BLaER1 (cell line): Measurements from ENCODE around the gene PLP2.

Experiments
- H3K27ac ChIP-seq: shearing (Covaris generic); formaldehyde crosslinking; 2 replicates; pipeline ENCODE4 v1.8.1; 2022
- H3K27me3 ChIP-seq: shearing (Covaris generic); formaldehyde crosslinking; 2 replicates; pipeline ENCODE4 v1.8.1; 2022
- H3K36me3 ChIP-seq: shearing (Covaris generic); formaldehyde crosslinking; 2 replicates; pipeline ENCODE4 v1.8.1; 2022
- H3K4me1 ChIP-seq: shearing (Covaris generic); formaldehyde crosslinking; 2 replicates; pipeline ENCODE4 v1.8.1; 2022
- H3K4me2 ChIP-seq: shearing (Covaris generic); formaldehyde crosslinking; 2 replicates; pipeline ENCODE4 v1.8.1; 2022
- H3K4me3 ChIP-seq: shearing (Covaris generic); formaldehyde crosslinking; 2 replicates; pipeline ENCODE4 v1.8.1; 2022
- H3K9ac ChIP-seq: shearing (Covaris generic); formaldehyde crosslinking; 2 replicates; pipeline ENCODE4 v1.8.1; 2022
- H3K9me3 ChIP-seq: shearing (Covaris generic); formaldehyde crosslinking; 2 replicates; pipeline ENCODE4 v1.8.1; 2022
- H4K20me1 ChIP-seq: shearing (Covaris generic); formaldehyde crosslinking; 2 replicates; pipeline ENCODE4 v1.8.1; 2022
- Cebpa-rat ChIP-seq: shearing (Covaris generic); IDR thresholded peaks from 2 replicates; pipeline ENCODE4 v1.8.1; 2022

The PLP2 gene

GRCh38 chrX:49192722-49193328, 21.1 kb downstream of the PLP2 start:
- H3K4me3 ChIP-seq = no peak overlapping the region
- H3K27me3 ChIP-seq = peaks cover 25% of the 10 kb centered on the region
- no peaks in the 10 kb centered on the region for H3K36me3 ChIP-seq
- no peak overlapping the region for H3K4me2 ChIP-seq
- H3K9me3 ChIP-seq = no peaks in the 10 kb centered on the region
- peaks cover 28% of the 10 kb centered on the region for H3K4me1 ChIP-seq
- peaks cover 5% of the 10 kb centered on the region; the same call in 1 of the 2 replicates for H4K20me1 ChIP-seq
- no peak overlapping the region for H3K27ac ChIP-seq
- TF ChIP-seq Cebpa-rat = no peak
- H3K9ac ChIP-seq = no peak overlapping the region

GRCh38 chrX:49193542-49193964, 21.9 kb downstream of the PLP2 start:
- no peak for TF ChIP-seq Cebpa-rat
- Histone ChIP-seq H3K9me3 (no peaks in the 10 kb centered on the region), H3K4me1 (peaks cover 25% of the 10 kb centered on the region), H3K4me2 (no peak overlapping the region), H3K9ac (no peak overlapping the region), H3K4me3 (no peak overlapping the region), H3K27me3 (peaks cover 32% of the 10 kb centered on the region), H3K36me3 (no peaks in the 10 kb centered on the region), H4K20me1 (peaks cover 8% of the 10 kb centered on the region; the same call in 1 of the 2 replicates), H3K27ac (no peak overlapping the region)

- Histone ChIP-seq H3K27me3 (peaks cover 47% of the 10 kb centered on the region), H3K4me2 (no peak overlapping the region), H3K36me3 (no peaks in the 10 kb centered on the region), H3K4me3 (no peak overlapping the region), H3K9ac (no peak overlapping the region), H4K20me1 (peaks cover 8% of the 10 kb centered on the region; the same call in 1 of the 2 replicates), H3K4me1 (peaks cover 4% of the 10 kb centered on the region), H3K9me3 (no peaks in the 10 kb centered on the region), H3K27ac (no peak overlapping the region)
- no peak for TF ChIP-seq Cebpa-rat
These were observed 25.9 kb downstream of the PLP2 start for GRCh38 chrX:49197543-49198087.

- no peak for TF ChIP-seq Cebpa-rat
- no peak overlapping the region for H3K27ac ChIP-seq
- H3K9ac ChIP-seq = no peak overlapping the region
- H3K36me3 ChIP-seq = no peaks in the 10 kb centered on the region
- H3K4me3 ChIP-seq = no peak overlapping the region
- no peaks in the 10 kb centered on the region for H3K9me3 ChIP-seq
- peaks cover 8% of the 10 kb centered on the region; the same call in 1 of the 2 replicates for H4K20me1 ChIP-seq
- H3K4me2 ChIP-seq = no peak overlapping the region
- H3K4me1 ChIP-seq = no peaks in the 10 kb centered on the region
- H3K27me3 ChIP-seq = peaks cover 56% of the 10 kb centered on the region
These were observed 27.0 kb downstream of the PLP2 start for GRCh38 chrX:49198540-49199314.

GRCh38 chrX:49199315-49199595, 27.6 kb downstream of the PLP2 start:
- H3K27ac ChIP-seq = no peak overlapping the region
- no peaks in the 10 kb centered on the region for H3K9me3 ChIP-seq
- no peaks in the 10 kb centered on the region for H3K4me1 ChIP-seq
- H3K9ac ChIP-seq = no peak overlapping the region
- peaks cover 8% of the 10 kb centered on the region; the same call in 1 of the 2 replicates for H4K20me1 ChIP-seq
- TF ChIP-seq Cebpa-rat = no peak
- H3K4me2 ChIP-seq = peak overlapping the region; percentile 69
- H3K4me3 ChIP-seq = no peak overlapping the region
- H3K36me3 ChIP-seq = no peaks in the 10 kb centered on the region
- peaks cover 61% of the 10 kb centered on the region for H3K27me3 ChIP-seq

- H3K4me3 ChIP-seq = peak within 1 kb of the TSS; percentile 60
- no peaks in the 10 kb centered on the region for H3K36me3 ChIP-seq
- no peaks in the 10 kb centered on the region for H3K4me1 ChIP-seq
- peak within 1 kb of the TSS; percentile 69 for H3K4me2 ChIP-seq
- TF ChIP-seq Cebpa-rat = no peak
- no peaks in the 10 kb centered on the region for H3K9me3 ChIP-seq
- peaks cover 8% of the 10 kb centered on the region; the same call in 1 of the 2 replicates for H4K20me1 ChIP-seq
- peaks cover 67% of the 10 kb centered on the region for H3K27me3 ChIP-seq
- H3K27ac ChIP-seq = 0 out of 2 replicates have a peak within 1 kb of the TSS, but pooled peaks have one; percentile 10
- H3K9ac ChIP-seq = no peak within 1 kb of the TSS; the same call in 1 of the 2 replicates
These were observed 28.4 kb downstream of the PLP2 start, which contains the start of gene SYP for GRCh38 chrX:49199906-49200771. Gene SYP (minus strand): TSS chrX:49200193. CDS start chrX:49200186, 7 bp downstream.

- Histone ChIP-seq H3K27ac (no peak overlapping the region), H3K4me1 (no peaks in the 10 kb centered on the region), H3K4me2 (no peak overlapping the region), H3K9ac (no peak overlapping the region), H3K36me3 (no peaks in the 10 kb centered on the region), H3K4me3 (no peak overlapping the region), H3K9me3 (no peaks in the 10 kb centered on the region), H4K20me1 (peaks cover 8% of the 10 kb centered on the region; the same call in 1 of the 2 replicates), H3K27me3 (peaks cover 50% of the 10 kb centered on the region)
- no peak for TF ChIP-seq Cebpa-rat
These were observed 30.3 kb downstream of the PLP2 start for GRCh38 chrX:49202022-49202421.

GRCh38 chrX:49203536-49203935, 31.8 kb downstream of the PLP2 start:
- no peak overlapping the region for H3K27ac ChIP-seq
- H3K36me3 ChIP-seq = no peaks in the 10 kb centered on the region
- no peak overlapping the region for H3K4me3 ChIP-seq
- TF ChIP-seq Cebpa-rat = no peak
- no peaks in the 10 kb centered on the region for H4K20me1 ChIP-seq
- no peaks in the 10 kb centered on the region for H3K9me3 ChIP-seq
- H3K9ac ChIP-seq = no peak overlapping the region
- peaks cover 36% of the 10 kb centered on the region for H3K27me3 ChIP-seq
- no peaks in the 10 kb centered on the region for H3K4me1 ChIP-seq
- H3K4me2 ChIP-seq = no peak overlapping the region

GRCh38 chrX:49204017-49204416, 32.3 kb downstream of the PLP2 start:
- Histone ChIP-seq H4K20me1 (no peaks in the 10 kb centered on the region), H3K27ac (no peak overlapping the region), H3K36me3 (no peaks in the 10 kb centered on the region), H3K4me1 (no peaks in the 10 kb centered on the region), H3K9me3 (no peaks in the 10 kb centered on the region), H3K9ac (no peak overlapping the region), H3K4me2 (no peak overlapping the region), H3K4me3 (no peak overlapping the region), H3K27me3 (peaks cover 31% of the 10 kb centered on the region)
- TF ChIP-seq Cebpa-rat = no peak
